GM18507 (cell line): ENCODE results near the gene APOBEC3B.
"Not testable (repeated sequence)": the region's sequence is repeated elsewhere in the genome, so short reads cannot be mapped to it uniquely, and the experiment has no call there.

Experiments used
- DNase-seq: peaks from one replicate; pipeline ENCODE4 v3.0.0; 2011; ENCODE audit warnings: low read depth; ENCODE audit not compliant: insufficient read length; ENCODE audit errors: extremely low spot score
- FAIRE-seq: peaks from 2 replicates; lab custom pipeline; 2011; peaks lifted over from hg19 to GRCh38; lab: Jason Lieb, UNC

APOBEC3B gene

DNA sequence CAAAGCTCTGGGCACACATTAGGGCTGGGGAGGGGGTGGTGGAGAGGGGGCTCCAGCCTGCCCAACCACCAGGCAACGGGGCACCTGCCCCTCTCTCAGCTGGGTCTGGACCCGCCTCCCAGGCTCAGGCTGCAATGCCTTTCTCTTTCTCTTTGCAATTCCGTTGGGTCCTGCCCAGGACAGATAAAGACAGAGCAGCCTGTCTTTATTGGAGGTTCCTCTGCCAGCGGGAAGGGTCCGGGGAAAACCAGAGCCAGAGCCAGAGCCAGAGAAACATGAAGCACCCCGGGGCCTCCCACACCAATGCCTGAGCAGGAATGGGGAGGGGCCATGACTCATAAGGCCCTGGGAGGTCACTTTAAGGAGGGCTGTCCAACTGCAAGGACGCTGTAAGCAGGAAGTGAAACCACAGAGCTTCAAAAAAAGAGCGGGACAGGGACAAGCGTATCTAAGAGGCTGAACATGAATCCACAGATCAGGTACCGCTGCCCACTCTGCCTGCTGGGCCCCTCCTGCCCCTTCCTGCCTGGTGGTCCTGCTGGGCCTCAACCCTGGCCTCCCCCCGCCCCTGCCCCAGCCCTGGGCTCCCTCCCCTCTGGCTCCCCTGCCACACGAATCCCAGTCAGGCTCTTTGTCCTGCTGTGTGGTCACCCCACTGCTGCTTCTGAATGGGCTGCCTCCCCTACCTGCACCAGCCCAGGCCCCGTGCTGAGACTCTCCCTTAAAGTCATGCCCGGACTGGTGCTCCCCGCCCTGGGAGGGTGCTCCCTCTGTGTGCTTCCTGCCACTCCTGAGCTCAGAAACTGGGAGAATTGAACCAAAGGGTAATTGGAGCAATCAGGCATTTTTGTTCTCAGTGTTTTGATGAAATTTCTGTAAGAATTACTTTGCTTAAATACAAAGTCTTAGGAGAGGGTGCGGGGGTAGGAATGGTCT is at the start of gene APOBEC3B:
Gene APOBEC3B, plus strand, starts transcription at position 356 of the 936 bp plus-strand sequence. Its CDS starts 107 bp downstream, at position 463.
- peak; percentile 48 for DNase-seq
- FAIRE-seq: peak; percentile 91

- DNase-seq: no peak
- no peak for FAIRE-seq
Measured at GRCh38 chr22:38935023-38935422, 47.1 kb upstream of the APOBEC3B start.

- FAIRE-seq: no peak
- no peak for DNase-seq
Measured at GRCh38 chr22:38935616-38936015, 46.5 kb upstream of the APOBEC3B start.

GRCh38 chr22:38936562-38936961 is 45.6 kb upstream of the APOBEC3B start:
- FAIRE-seq: no peak
- no peak for DNase-seq

DNA sequence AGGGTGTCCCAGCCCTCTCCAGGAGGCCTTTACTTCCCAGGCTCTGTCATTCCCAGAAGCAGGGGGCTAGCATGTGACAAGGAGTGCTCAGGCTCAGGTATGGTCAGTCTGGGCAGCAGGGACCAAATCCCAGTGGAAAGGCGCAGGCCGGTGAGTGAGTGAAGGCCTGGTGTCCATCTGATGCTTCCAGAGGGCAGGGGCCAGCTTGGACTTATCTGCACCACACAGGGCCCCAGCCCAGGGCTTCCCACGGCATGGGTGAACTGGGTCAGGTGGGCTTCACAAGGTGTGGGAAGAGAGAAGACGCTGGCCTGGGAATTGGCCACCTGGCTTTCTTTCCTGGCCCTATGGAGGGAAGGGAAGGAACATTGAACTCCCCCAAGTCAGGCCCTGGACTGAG is 45.1 kb upstream of the APOBEC3B start:
- no peak for DNase-seq
- FAIRE-seq: no peak

- FAIRE-seq (no peak), DNase-seq (no peak)
Measured at GRCh38 chr22:38937541-38937940, 44.6 kb upstream of the APOBEC3B start.

- FAIRE-seq (no peak), DNase-seq (no peak)
Measured at GRCh38 chr22:38938221-38938620, 43.9 kb upstream of the APOBEC3B start.

DNA sequence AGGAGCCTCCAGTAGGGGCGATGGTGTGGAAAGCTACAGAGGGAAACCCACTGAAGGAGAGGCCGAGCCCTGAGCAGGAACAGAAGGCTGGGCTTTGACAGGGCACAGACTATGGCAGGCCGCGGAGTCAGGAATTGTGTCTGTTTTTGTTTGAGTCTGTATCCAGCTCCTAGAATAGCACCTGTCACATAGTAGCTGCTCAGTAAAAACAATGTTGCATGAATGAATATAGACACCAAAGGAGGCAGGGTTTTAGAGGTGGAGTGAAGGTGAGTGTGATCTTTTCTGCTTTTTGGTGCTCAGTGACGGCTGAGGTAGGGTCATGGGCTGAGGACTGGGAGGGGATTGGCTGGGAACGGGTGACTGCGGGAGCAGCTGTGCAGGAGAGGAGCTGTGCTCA is 43.2 kb upstream of the APOBEC3B start:
- DNase-seq: no peak
- no peak for FAIRE-seq

DNA sequence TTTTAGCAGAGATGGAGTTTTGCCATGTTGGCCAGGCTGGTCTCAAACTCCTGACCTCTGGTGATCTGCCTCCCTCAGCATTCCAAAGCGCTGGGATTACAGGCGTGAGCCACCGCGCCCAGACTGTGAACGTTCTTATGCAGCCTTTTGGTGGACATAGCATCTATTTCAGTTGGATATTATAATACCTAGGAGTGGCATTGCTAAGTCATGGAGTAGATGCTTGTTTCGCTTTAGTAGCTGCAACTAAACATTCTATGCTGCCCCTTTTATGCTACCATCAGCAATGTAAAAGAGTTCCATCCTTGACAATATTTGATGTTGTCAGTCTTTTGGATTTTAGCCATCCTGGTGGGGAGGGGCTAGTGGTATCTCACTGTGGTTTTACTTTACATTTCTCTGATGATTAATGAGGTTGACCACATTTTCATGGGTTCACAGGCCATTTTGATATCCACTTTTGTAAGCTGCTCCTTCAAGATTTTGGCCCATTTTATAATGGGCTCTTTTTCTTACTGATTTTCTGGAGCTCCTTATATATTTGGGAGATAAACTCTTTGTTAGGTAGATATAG is 41.2 kb upstream of the APOBEC3B start:
- FAIRE-seq: no peak
- DNase-seq: no peak

GRCh38 chr22:38941488-38941987 is 40.6 kb upstream of the APOBEC3B start:
- peak; percentile 54 for DNase-seq
- FAIRE-seq: peak; percentile 96

- no peak for DNase-seq
- no peak for FAIRE-seq
Measured at GRCh38 chr22:38942702-38943101, 39.4 kb upstream of the APOBEC3B start.

GRCh38 chr22:38943201-38943600 is 38.9 kb upstream of the APOBEC3B start:
- DNase-seq (no peak), FAIRE-seq (peak; percentile 61)

GRCh38 chr22:38943882-38944281 is 38.3 kb upstream of the APOBEC3B start:
- DNase-seq: no peak
- no peak for FAIRE-seq

DNA sequence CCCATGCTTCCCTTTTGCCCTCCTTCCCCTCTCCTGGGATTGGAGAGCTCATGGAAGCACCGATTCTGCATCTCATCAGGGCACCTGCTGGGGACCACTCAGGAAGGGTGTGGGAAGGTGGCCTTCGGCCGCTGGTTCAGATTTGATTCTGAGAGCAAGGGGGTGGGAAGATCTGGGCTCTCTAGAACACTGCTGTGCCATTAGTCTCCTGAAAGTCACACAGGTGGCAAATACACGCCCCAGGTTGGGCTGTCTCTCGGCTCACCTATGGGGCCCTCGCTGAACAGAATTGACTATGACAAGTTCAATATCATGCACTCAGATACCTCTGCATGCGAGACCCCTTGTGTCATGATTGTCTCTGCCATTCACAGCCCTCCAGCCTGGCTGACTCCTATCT is 37.5 kb upstream of the APOBEC3B start:
- FAIRE-seq: no peak
- no peak for DNase-seq

- not testable (repeated sequence) for FAIRE-seq, DNase-seq
Measured at GRCh38 chr22:38945706-38946338, 36.3 kb upstream of the APOBEC3B start.

- FAIRE-seq (no peak), DNase-seq (no peak)
Measured at GRCh38 chr22:38946771-38947170, 35.4 kb upstream of the APOBEC3B start.

DNA sequence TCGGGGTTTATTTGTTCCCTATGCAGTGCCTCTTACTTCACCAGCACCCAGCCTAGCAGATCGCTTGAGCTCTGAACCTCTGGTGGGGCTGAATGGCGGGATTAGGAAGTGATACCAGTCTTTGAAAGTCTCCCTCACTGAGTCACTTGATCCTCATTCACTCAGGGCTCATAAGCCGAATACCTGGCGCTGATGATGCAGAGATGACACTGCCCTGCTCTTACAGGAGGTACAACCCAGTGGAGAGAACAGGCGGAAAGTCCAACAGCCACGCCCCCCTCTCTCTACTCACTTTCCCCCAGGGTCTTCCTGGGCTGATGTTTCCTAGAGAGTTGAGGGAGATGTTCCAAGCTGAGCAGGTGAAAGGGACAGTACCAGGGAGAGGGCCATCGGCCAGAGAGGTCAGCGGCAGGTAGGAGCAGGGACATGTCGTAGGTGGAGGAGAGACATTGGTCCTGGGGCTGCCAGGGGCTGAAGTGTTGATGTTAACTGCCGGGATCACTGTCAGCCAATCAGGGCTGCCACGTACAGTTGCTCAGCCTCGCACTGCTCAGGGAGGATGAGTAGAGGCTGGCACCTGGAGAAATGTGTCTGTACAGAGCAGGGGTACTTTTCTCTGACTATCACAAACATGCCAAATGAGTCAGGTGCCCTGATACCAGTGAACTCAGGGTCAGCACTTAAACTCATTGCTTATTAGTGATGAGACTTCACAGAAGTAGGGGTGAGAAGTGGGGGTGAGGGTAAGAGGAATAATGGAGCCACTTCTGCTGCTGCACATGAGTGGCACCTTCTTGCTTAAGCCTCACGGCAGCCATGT is 34.6 kb upstream of the APOBEC3B start:
- FAIRE-seq (peak; percentile 60), DNase-seq (no peak)

DNA sequence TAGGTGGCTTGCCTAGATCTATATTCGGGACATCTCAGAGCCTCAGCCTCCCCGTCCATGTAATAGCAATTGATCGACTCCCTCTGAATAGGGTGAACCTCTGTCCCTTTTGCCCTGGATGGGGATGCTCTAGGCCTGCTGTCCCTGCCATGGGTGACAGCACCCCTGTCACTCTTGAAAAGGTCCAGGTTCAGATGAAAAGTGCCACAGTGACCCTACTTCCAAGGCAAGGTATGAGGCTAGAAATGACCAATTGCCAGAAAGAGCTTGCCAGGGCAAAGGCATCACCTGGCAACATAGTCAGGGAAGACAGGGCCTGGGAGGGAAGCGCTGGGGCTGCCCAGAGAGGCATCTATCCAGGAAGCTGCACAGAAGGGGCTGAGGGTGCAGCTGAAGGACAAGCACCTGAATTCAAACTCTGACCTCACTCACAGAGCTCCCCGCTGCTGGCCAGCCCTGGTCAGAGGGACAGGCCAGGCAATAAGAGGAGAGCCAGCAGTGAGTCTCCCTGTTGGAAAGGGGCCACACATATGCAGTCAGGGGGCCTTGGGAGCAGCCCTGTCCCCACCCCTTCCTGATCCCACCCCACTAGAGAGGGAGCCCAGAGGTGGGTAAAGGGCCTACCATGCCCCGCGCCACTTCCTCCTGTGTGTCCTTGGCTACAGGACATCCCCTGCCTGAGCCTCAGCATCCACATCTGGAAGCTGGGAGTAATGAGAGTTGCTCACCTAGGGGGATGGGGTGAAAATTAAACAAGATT is 33.8 kb upstream of the APOBEC3B start:
- FAIRE-seq (no peak), DNase-seq (no peak)

GRCh38 chr22:38949889-38950405 is 32.2 kb upstream of the APOBEC3B start:
- FAIRE-seq (no peak), DNase-seq (no peak)
